H1 (cell line): Measurements from ENCODE around the gene OGG1. TPM values are rescaled to one million over a fixed set of nuclear protein-coding genes. Genes with fewer than 3 reads are reported as not detected.

Source experiments
- CTCF ChIA-PET: fragments of 300-600 bp; sonication (Branson Sonifier 250); formaldehyde crosslinking; loops from one replicate; lab custom pipeline; 2021; ENCODE audit not compliant: partially characterized antibody; lab: Charles Lee
- POLR2A ChIA-PET: fragments of 300-600 bp; sonication (Branson Sonifier 250); formaldehyde crosslinking; loops from one replicate; lab custom pipeline; 2021; ENCODE audit warnings: inconsistent platforms; ENCODE audit not compliant: partially characterized antibody; lab: Charles Lee
- DNase-seq, 2 experiments: peaks; one replicate each; pipeline versions ENCODE4 v3.0.0 to v3.0.0-alpha.2; 2010 to 2022; ENCODE audit warnings: low spot score in 2 of 2, low read depth in 1 of 2, mixed read lengths in 1 of 2
- FAIRE-seq: peaks from 2 replicates; lab custom pipeline; 2011; peaks lifted over from hg19 to GRCh38; lab: Jason Lieb, UNC
- H2AFZ ChIP-seq: 2 replicates; pipeline ENCODE4 v1.8.1; 2012; ENCODE audit warnings: low read length, inconsistent platforms
- H2AK5ac ChIP-seq: 2 replicates; pipeline ENCODE4 v1.6.1; 2013; ENCODE audit warnings: low read depth, low read length
- H2BK120ac ChIP-seq: replicated peaks from 2 replicates; pipeline ENCODE3; 2013; ENCODE audit warnings: low read depth, low read length, inconsistent platforms
- H2BK12ac ChIP-seq: 2 replicates; pipeline ENCODE4 v1.6.1; 2013; ENCODE audit warnings: low read depth, low read length
- H2BK15ac ChIP-seq: 2 replicates; pipeline ENCODE4 v1.6.1; 2013; ENCODE audit warnings: low read length
- H2BK20ac ChIP-seq: 2 replicates; pipeline ENCODE4 v1.6.1; 2013; ENCODE audit warnings: low read length
- H2BK5ac ChIP-seq: 2 replicates; pipeline ENCODE4 v1.6.1; 2013; ENCODE audit warnings: low read depth, low read length
- H3K14ac ChIP-seq: 2 replicates; pipeline ENCODE4 v1.6.1; 2013; ENCODE audit warnings: inconsistent platforms; ENCODE audit not compliant: insufficient read length
- H3K18ac ChIP-seq: 2 replicates; pipeline ENCODE4 v1.6.1; 2013; ENCODE audit warnings: low read length; ENCODE audit errors: extremely low read depth
- H3K23ac ChIP-seq: 2 replicates; pipeline ENCODE4 v1.6.1; 2013; ENCODE audit warnings: inconsistent platforms; ENCODE audit not compliant: insufficient read length
- H3K23me2 ChIP-seq: 2 replicates; pipeline ENCODE4 v1.6.1; 2013; ENCODE audit warnings: low read depth, low read length
- H3K27ac ChIP-seq: 2 replicates; pipeline ENCODE4 v1.6.1; 2011; ENCODE audit warnings: low read depth, low read length, inconsistent platforms
- H3K27me3 ChIP-seq, 4 experiments: replicated peaks in 1 of 4; 1 replicate in 1 of 4; 2 replicates in 3 of 4; pipeline versions ENCODE4 v1.6.1 to v1.8.1; 2011 to 2013; ENCODE audit warnings: low read length in 3 of 4, mild to moderate bottlenecking in 3 of 4, inconsistent platforms in 2 of 4, mixed read lengths in 2 of 4, moderate library complexity in 1 of 4; ENCODE audit not compliant: control insufficient read depth in 3 of 4, insufficient read depth in 3 of 4; ENCODE audit errors: extremely low read depth in 1 of 4
- H3K36me3 ChIP-seq, 4 experiments: 2 replicates each; pipeline versions ENCODE4 v1.6.1 to v1.8.1; 2011 to 2013; ENCODE audit warnings: mild to moderate bottlenecking in 4 of 4, low read length in 3 of 4, moderate library complexity in 2 of 4, control low read depth in 1 of 4, inconsistent platforms in 1 of 4; ENCODE audit not compliant: insufficient read depth in 4 of 4, control insufficient read depth in 2 of 4
- H3K4ac ChIP-seq: replicated peaks from 2 replicates; pipeline ENCODE3; 2013; ENCODE audit warnings: low read length, low read depth, mixed read lengths, inconsistent platforms; ENCODE audit not compliant: insufficient read length
- H3K4me1 ChIP-seq, 4 experiments: replicated peaks in 1 of 4; 1 replicate in 1 of 4; 2 replicates in 3 of 4; pipeline versions ENCODE4 v1.6.1 to v1.8.1; 2011 to 2013; ENCODE audit warnings: low read length in 3 of 4, inconsistent platforms in 2 of 4, mixed read lengths in 1 of 4; ENCODE audit not compliant: insufficient read depth in 4 of 4, control insufficient read depth in 3 of 4
- H3K4me2 ChIP-seq, 2 experiments: 2 replicates each; pipeline versions ENCODE4 v1.6.1 to v1.8.1; 2011 to 2013; ENCODE audit warnings: low read depth in 2 of 2, low read length in 2 of 2, control low read depth in 1 of 2, inconsistent platforms in 1 of 2, mild to moderate bottlenecking in 1 of 2; ENCODE audit not compliant: insufficient read depth in 1 of 2
- H3K4me3 ChIP-seq, 4 experiments: fragments of 200-600, 300-600 bp in 1 of 4; sonication (generic), shearing (Covaris generic), sonication (Bioruptor Twin) in 1 of 4; 2 replicates each; pipeline versions ENCODE4 v1.5.1 to v1.8.1; 2011 to 2016; ENCODE audit warnings: low read length in 4 of 4, low read depth in 3 of 4, control low read depth in 2 of 4, inconsistent platforms in 2 of 4, mild to moderate bottlenecking in 2 of 4, mixed read lengths in 1 of 4, moderate library complexity in 1 of 4; ENCODE audit not compliant: insufficient read depth in 2 of 4; ENCODE audit errors: extremely low read depth in 1 of 4
- H3K56ac ChIP-seq: replicated peaks from 2 replicates; pipeline ENCODE3; 2013; ENCODE audit warnings: low read depth, mild to moderate bottlenecking, mixed read lengths, low read length, inconsistent platforms; ENCODE audit not compliant: insufficient read length
- H3K79me1 ChIP-seq: 2 replicates; pipeline ENCODE4 v1.6.1; 2013; ENCODE audit warnings: low read depth, low read length, control low read depth
- H3K79me2 ChIP-seq, 2 experiments: 2 replicates each; pipeline versions ENCODE4 v1.6.1 to v1.8.1; 2012 to 2013; ENCODE audit warnings: low read length in 2 of 2, mild to moderate bottlenecking in 2 of 2, inconsistent platforms in 1 of 2; ENCODE audit not compliant: insufficient read depth in 2 of 2, control insufficient read depth in 1 of 2
- H3K9ac ChIP-seq, 4 experiments: replicated peaks in 1 of 4; 1 replicate in 1 of 4; 2 replicates in 3 of 4; pipeline versions ENCODE4 v1.6.1 to v1.8.1; 2011 to 2013; ENCODE audit warnings: low read depth in 3 of 4, low read length in 3 of 4, control low read depth in 2 of 4, mild to moderate bottlenecking in 2 of 4, moderate library complexity in 2 of 4, inconsistent platforms in 1 of 4; ENCODE audit errors: extremely low read depth in 1 of 4
- H3K9me3 ChIP-seq, 2 experiments: 2 replicates each; pipeline versions ENCODE4 v1.6.1 to v1.8.1; 2012 to 2013; ENCODE audit warnings: mild to moderate bottlenecking in 2 of 2, moderate library complexity in 2 of 2, control low read depth in 1 of 2, inconsistent platforms in 1 of 2, low read depth in 1 of 2, low read length in 1 of 2, mixed read lengths in 1 of 2; ENCODE audit not compliant: insufficient read depth in 2 of 2
- H4K20me1 ChIP-seq, 2 experiments: replicated peaks in 1 of 2; 2 replicates each; pipeline versions ENCODE3 to v1.8.1; 2011 to 2013; ENCODE audit warnings: inconsistent platforms in 2 of 2, low read length in 2 of 2, mild to moderate bottlenecking in 1 of 2; ENCODE audit not compliant: insufficient read depth in 2 of 2, control insufficient read depth in 1 of 2
- H4K5ac ChIP-seq: 2 replicates; pipeline ENCODE4 v1.6.1; 2013; ENCODE audit warnings: low read length, low read depth, mixed read lengths, inconsistent platforms; ENCODE audit not compliant: insufficient read length
- H4K8ac ChIP-seq: 2 replicates; pipeline ENCODE4 v1.8.0; 2013; ENCODE audit warnings: mild to moderate bottlenecking, moderate library complexity, low read length, inconsistent platforms; ENCODE audit not compliant: insufficient read depth; ENCODE audit errors: extremely low read depth
- H4K91ac ChIP-seq: replicated peaks from 2 replicates; pipeline ENCODE3; 2013; ENCODE audit warnings: low read length, mixed read lengths, inconsistent platforms; ENCODE audit not compliant: insufficient read length
- BCL11A ChIP-seq, 2 experiments: IDR thresholded peaks; one replicate each; pipeline ENCODE4 v1.6.1; 2011; ENCODE audit warnings: low read depth in 2 of 2, low read length in 2 of 2, mild to moderate bottlenecking in 2 of 2
- BRCA1 ChIP-seq: IDR thresholded peaks from 2 replicates; pipeline ENCODE4 v1.6.1; 2012; ENCODE audit warnings: low read depth, low read length, improper control_type of control experiment
- CREB1 ChIP-seq: IDR thresholded peaks from 2 replicates; pipeline ENCODE4 v1.6.1; 2012; ENCODE audit warnings: inconsistent platforms
- CTBP2 ChIP-seq: IDR thresholded peaks from 2 replicates; pipeline ENCODE4 v1.7.0; 2011; ENCODE audit warnings: borderline replicate concordance, mild to moderate bottlenecking, moderate library complexity, mixed read lengths, low read length; ENCODE audit not compliant: insufficient read depth, insufficient read length
- JUN ChIP-seq: IDR thresholded peaks from 2 replicates; pipeline ENCODE4 v1.6.1; 2011; ENCODE audit warnings: low read depth, mild to moderate bottlenecking, improper control_type of control experiment, low read length
- JUND ChIP-seq: IDR thresholded peaks from 2 replicates; pipeline ENCODE4 v1.6.1; 2011; ENCODE audit warnings: mild to moderate bottlenecking, improper control_type of control experiment, low read length
- POLR2A ChIP-seq, 2 experiments: IDR thresholded peaks; 1 replicate in 1 of 2; 2 replicates in 1 of 2; pipeline ENCODE4 v1.6.1; 2011; ENCODE audit warnings: low read depth in 2 of 2, low read length in 2 of 2, mild to moderate bottlenecking in 2 of 2; ENCODE audit errors: control extremely low read depth in 1 of 2
- RXRA ChIP-seq: IDR thresholded peaks from 2 replicates; pipeline ENCODE4 v1.6.1; 2011; ENCODE audit warnings: low read depth, mild to moderate bottlenecking, low read length, moderate library complexity; ENCODE audit not compliant: insufficient read depth
- SAP30 ChIP-seq: fragments of 300-600 bp; sonication (generic); IDR thresholded peaks from 2 replicates; pipeline ENCODE4 v1.7.1; 2012; ENCODE audit warnings: low read length, moderate library complexity, mild to moderate bottlenecking, inconsistent platforms; ENCODE audit not compliant: insufficient read depth, insufficient replicate concordance
- TCF12 ChIP-seq: IDR thresholded peaks from 2 replicates; pipeline ENCODE4 v1.6.1; 2011; ENCODE audit warnings: low read depth, mild to moderate bottlenecking, low read length
- TEAD4 ChIP-seq: IDR thresholded peaks from 2 replicates; pipeline ENCODE4 v1.6.1; 2012; ENCODE audit warnings: low read depth, low read length, inconsistent platforms, mixed read lengths
- WGBS, 2 experiments: shearing (Covaris generic) in 1 of 2; methylation state at CpG; one replicate each; pipeline versions ENCODE4 v1.1.6 to v1.1.7; 2013 to 2015; ENCODE audit warnings: low lambda C conversion rate in 2 of 2, mixed read lengths in 2 of 2, inconsistent platforms in 1 of 2, low coverage in 1 of 2, missing lambda C conversion rate in 1 of 2; ENCODE audit not compliant: insufficient replicate concordance in 2 of 2, insufficient coverage in 1 of 2, insufficient read length in 1 of 2; ENCODE audit errors: extremely low coverage in 1 of 2, missing lambda C conversion rate in 1 of 2; 5-methylcytosine and 5-hydroxymethylcytosine counted together
- polyA plus RNA-seq, 7 experiments: library from polyadenylated mRNA; depleted of rRNA in 3 of 7; stranded (reverse) in 5 of 7; unstranded in 2 of 7; fragments of >200 nt in 5 of 7; fragments of 200-250 nt in 2 of 7; gene quantifications; 1 replicate in 5 of 7; 2 replicates in 1 of 7; 4 replicates in 1 of 7; pipeline versions ENCODE4 v1.2.1 to v1.2.3, GENCODE V29; 2011 to 2013; ENCODE audit warnings: missing spikeins in 2 of 7, mixed read lengths in 2 of 7
- total RNA-seq: library from RNA; stranded (reverse); fragmentation: NEBNext Ultra II Directional; extraction: Animal tissue kit (Norgen Biotek cat#: 25700); gene quantifications from 2 replicates; pipeline ENCODE4 v1.2.1, GENCODE V29; 2021
- TF ChIP-seq, protein P1 (sequence below): IDR thresholded peaks from 2 replicates; pipeline ENCODE4 v1.6.1; 2012; ENCODE audit warnings: inconsistent platforms
- TF ChIP-seq, protein P2 (sequence below): IDR thresholded peaks from 2 replicates; pipeline ENCODE4 v1.6.1; 2011; ENCODE audit warnings: low read length, improper control_type of control experiment

OGG1 gene
- total and polyA plus RNA-seq, 2 of the 8 experiments (the other 6 are each of a cell fraction or from before 2014, with no cell fraction given), result 29.6 to 46.8 TPM

DNA sequence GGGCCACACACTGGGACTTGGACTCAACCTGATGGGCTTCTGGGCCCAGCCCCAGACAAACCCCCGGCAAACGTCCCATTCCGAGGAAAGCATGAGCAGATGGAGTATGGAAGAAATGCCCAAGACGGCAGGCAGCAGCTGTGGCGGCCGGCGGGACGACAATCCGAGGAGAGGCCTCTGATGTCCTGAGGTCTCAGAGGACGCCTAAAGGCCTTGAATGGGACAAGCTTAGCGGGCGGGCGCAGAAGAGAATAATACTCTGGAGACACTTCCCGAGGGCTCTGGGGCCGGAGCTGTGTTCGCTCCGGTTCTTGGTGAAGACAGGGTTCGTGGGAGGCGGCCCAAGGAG is 482 bp upstream of the OGG1 start:
- ChIA-PET CTCF (interaction anchor here (0.8 to 1.5 kb wide), 8 partner anchors 10 to 246 kb away, joined by 3 to 6 read pairs (median 3); partner anchors contain the start of genes ARPC4 and TADA3), POLR2A (interaction anchor here (0.5 to 6.8 kb wide), 15 partner anchors 9 to 242 kb away, joined by 3 to 60 read pairs (median 11); partner anchors contain the start of genes ARPC4, BRPF1, CAMK1 and TADA3)
- H2BK12ac ChIP-seq, result no peak overlapping the region
- H2AK5ac ChIP-seq, result no peak overlapping the region
- H4K5ac ChIP-seq, result peak overlapping the region; percentile 32
- H2BK15ac ChIP-seq, result no peak overlapping the region
- H2BK120ac ChIP-seq, result no peak overlapping the region
- H4K91ac ChIP-seq, result no peak overlapping the region
- no peak overlapping the region for H3K14ac ChIP-seq
- peaks cover 7% of the 10 kb centered on the region for H3K79me1 ChIP-seq
- H3K23me2 ChIP-seq, result peaks cover 6% of the 10 kb centered on the region
- H3K9me3 ChIP-seq, result no peaks in the 10 kb centered on the region
- H3K4me3 ChIP-seq, result peak overlapping the region; percentile 43 to 92 (median 88)
- DNase-seq (no peak), FAIRE-seq (no peak)
- H3K36me3 ChIP-seq, result peaks cover 20 to 66% (median 52%) of the 10 kb centered on the region in 4 experiments; a peak in 7 of 8 replicates
- peaks cover 0 to 2% of the 10 kb centered on the region in 2 experiments for H4K20me1 ChIP-seq
- peak overlapping the region; percentile 9; the same call in 1 of the 2 replicates for H2BK5ac ChIP-seq
- peak overlapping the region; percentile 73 for H3K4ac ChIP-seq
- peak overlapping the region; percentile 71 to 93 for H3K4me2 ChIP-seq
- peak overlapping the region in 3 of 4 experiments; percentile 26 to 77 (median 72); a peak in 6 of 7 replicates for H3K9ac ChIP-seq
- H3K18ac ChIP-seq, result peak overlapping the region; percentile 76; the same call in 1 of the 2 replicates
- H3K4me1 ChIP-seq, result peaks cover 0 to 9% (median 6%) of the 10 kb centered on the region in 4 experiments; a peak in 4 of 7 replicates
- H3K56ac ChIP-seq, result peak overlapping the region; percentile 91
- no peak for TF ChIP-seq SAP30
- TF ChIP-seq, protein P1, sequence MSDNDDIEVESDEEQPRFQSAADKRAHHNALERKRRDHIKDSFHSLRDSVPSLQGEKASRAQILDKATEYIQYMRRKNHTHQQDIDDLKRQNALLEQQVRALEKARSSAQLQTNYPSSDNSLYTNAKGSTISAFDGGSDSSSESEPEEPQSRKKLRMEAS, result no peak
- TF ChIP-seq JUN, result no peak
- no peak for TF ChIP-seq TCF12
- no peak for TF ChIP-seq CREB1
- TF ChIP-seq TEAD4, result no peak
- TF ChIP-seq CTBP2, result no peak
- TF ChIP-seq JUND, result no peak
- no peak for TF ChIP-seq BRCA1
- no peak for TF ChIP-seq POLR2A (IDR thresholded peaks at IDR 0.05; ENCODE audit: control extremely low read depth in 1 of 2, low read depth in 2 of 2, low read length in 2 of 2)
- TF ChIP-seq, protein P2, sequence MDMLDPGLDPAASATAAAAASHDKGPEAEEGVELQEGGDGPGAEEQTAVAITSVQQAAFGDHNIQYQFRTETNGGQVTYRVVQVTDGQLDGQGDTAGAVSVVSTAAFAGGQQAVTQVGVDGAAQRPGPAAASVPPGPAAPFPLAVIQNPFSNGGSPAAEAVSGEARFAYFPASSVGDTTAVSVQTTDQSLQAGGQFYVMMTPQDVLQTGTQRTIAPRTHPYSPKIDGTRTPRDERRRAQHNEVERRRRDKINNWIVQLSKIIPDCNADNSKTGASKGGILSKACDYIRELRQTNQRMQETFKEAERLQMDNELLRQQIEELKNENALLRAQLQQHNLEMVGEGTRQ, result no peak
- TF ChIP-seq RXRA, result no peak
- no peak for TF ChIP-seq BCL11A (IDR thresholded peaks at IDR 0.05; ENCODE audit: low read depth in 2 of 2, low read length in 2 of 2)
- WGBS, 2 experiments, result 19% methylated on average over 19 of the region's 19 CpGs; no CpG with 5 or more reads in 1 of the 2 experiments
- H4K8ac ChIP-seq, result no peak overlapping the region; the same call in 1 of the 2 replicates
- H3K27me3 ChIP-seq, result no peaks in the 10 kb centered on the region
- H3K27ac ChIP-seq, result peak overlapping the region; percentile 56
- no peak overlapping the region for H2AFZ ChIP-seq
- H3K23ac ChIP-seq, result no peak overlapping the region
- no peak overlapping the region for H2BK20ac ChIP-seq
- H3K79me2 ChIP-seq, result peaks cover 0 to 11% of the 10 kb centered on the region in 2 experiments; a peak in 2 of 4 replicates
